ENCODE data around the gene CDKN2B-AS1. TPM values are rescaled to one million over a fixed set of nuclear protein-coding genes. Genes with fewer than 3 reads are reported as not detected.

Gene CDKN2B-AS1
- total RNA-seq, 1 experiment from 2014 or later, result 0.24 TPM

GRCh38 chr9:22148528-22148875 is 153.9 kb downstream of the CDKN2B-AS1 start (continued):
- no peak for TF ChIP-seq JAZF1 (CRISPR knock-in tag; IDR thresholded peaks at IDR 0.05)
- TF ChIP-seq CBFB (CRISPR knock-in tag; IDR thresholded peaks at IDR 0.05; ENCODE audit: low read depth), result no peak
- TF ChIP-seq, protein P1, sequence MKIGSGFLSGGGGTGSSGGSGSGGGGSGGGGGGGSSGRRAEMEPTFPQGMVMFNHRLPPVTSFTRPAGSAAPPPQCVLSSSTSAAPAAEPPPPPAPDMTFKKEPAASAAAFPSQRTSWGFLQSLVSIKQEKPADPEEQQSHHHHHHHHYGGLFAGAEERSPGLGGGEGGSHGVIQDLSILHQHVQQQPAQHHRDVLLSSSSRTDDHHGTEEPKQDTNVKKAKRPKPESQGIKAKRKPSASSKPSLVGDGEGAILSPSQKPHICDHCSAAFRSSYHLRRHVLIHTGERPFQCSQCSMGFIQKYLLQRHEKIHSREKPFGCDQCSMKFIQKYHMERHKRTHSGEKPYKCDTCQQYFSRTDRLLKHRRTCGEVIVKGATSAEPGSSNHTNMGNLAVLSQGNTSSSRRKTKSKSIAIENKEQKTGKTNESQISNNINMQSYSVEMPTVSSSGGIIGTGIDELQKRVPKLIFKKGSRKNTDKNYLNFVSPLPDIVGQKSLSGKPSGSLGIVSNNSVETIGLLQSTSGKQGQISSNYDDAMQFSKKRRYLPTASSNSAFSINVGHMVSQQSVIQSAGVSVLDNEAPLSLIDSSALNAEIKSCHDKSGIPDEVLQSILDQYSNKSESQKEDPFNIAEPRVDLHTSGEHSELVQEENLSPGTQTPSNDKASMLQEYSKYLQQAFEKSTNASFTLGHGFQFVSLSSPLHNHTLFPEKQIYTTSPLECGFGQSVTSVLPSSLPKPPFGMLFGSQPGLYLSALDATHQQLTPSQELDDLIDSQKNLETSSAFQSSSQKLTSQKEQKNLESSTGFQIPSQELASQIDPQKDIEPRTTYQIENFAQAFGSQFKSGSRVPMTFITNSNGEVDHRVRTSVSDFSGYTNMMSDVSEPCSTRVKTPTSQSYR (CRISPR knock-in tag; IDR thresholded peaks at IDR 0.05), result no peak
- TF ChIP-seq, protein P2, sequence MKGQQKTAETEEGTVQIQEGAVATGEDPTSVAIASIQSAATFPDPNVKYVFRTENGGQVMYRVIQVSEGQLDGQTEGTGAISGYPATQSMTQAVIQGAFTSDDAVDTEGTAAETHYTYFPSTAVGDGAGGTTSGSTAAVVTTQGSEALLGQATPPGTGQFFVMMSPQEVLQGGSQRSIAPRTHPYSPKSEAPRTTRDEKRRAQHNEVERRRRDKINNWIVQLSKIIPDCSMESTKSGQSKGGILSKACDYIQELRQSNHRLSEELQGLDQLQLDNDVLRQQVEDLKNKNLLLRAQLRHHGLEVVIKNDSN (CRISPR knock-in tag; IDR thresholded peaks at IDR 0.05), result no peak
- no peak for TF ChIP-seq IRF2 (CRISPR knock-in tag; IDR thresholded peaks at IDR 0.05; ENCODE audit: borderline replicate concordance, low read depth)
- no peak for TF ChIP-seq MAX (CRISPR knock-in tag; IDR thresholded peaks at IDR 0.05)
- no peak for TF ChIP-seq NR1H2 (CRISPR knock-in tag; IDR thresholded peaks at IDR 0.05)

- POLR2A ChIA-PET, result no interaction called here
- CTCF ChIA-PET, result no interaction called here
- Mint-ChIP-seq H3K4me1 (no peaks in the 10 kb centered on the region), H3K9me3 (no peaks in the 10 kb centered on the region), H3K4me3 (no peak overlapping the region), H3K36me3 (no peaks in the 10 kb centered on the region), H3K27me3 (ENCODE audit: low read depth) (no peaks in the 10 kb centered on the region), H3K27ac (no peak overlapping the region)
- ATAC-seq, result no peak
- no peak for DNase-seq (ENCODE audit: low spot score)
- TF ChIP-seq KAT7 (CRISPR knock-in tag; IDR thresholded peaks at IDR 0.05; ENCODE audit: borderline replicate concordance) (no peak), E2F5 (CRISPR knock-in tag; IDR thresholded peaks at IDR 0.05) (no peak), EMX1 (CRISPR knock-in tag; IDR thresholded peaks at IDR 0.05) (no peak)
- TF ChIP-seq, protein P3, sequence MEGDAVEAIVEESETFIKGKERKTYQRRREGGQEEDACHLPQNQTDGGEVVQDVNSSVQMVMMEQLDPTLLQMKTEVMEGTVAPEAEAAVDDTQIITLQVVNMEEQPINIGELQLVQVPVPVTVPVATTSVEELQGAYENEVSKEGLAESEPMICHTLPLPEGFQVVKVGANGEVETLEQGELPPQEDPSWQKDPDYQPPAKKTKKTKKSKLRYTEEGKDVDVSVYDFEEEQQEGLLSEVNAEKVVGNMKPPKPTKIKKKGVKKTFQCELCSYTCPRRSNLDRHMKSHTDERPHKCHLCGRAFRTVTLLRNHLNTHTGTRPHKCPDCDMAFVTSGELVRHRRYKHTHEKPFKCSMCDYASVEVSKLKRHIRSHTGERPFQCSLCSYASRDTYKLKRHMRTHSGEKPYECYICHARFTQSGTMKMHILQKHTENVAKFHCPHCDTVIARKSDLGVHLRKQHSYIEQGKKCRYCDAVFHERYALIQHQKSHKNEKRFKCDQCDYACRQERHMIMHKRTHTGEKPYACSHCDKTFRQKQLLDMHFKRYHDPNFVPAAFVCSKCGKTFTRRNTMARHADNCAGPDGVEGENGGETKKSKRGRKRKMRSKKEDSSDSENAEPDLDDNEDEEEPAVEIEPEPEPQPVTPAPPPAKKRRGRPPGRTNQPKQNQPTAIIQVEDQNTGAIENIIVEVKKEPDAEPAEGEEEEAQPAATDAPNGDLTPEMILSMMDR (IDR thresholded peaks at IDR 0.05), result no peak
Observed at GRCh38 chr9:22148876-22149637, 154.5 kb downstream of the CDKN2B-AS1 start.

DNA sequence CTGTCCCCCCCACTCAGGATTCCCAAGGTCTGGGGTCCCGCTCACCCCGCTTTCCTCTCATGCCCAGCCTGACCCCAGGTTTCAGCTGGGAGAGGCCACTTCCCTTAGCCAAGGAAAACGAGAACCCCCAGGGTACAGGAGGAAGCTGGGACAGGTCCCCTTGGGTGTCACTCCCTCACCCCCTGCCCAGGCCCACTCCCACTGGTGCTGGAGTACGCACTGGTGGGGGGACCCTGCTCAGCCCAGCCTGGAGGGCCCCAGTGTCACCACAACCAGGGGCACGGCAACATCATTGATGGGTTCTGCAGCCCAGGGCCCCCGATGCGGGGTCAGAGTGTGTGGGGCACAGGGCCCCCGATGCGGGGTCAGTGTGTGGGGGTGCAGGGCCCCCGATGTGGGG is 159.5 kb downstream of the CDKN2B-AS1 start:
- Mint-ChIP-seq H3K27me3 (ENCODE audit: low read depth) (no peaks in the 10 kb centered on the region), H3K36me3 (no peaks in the 10 kb centered on the region), H3K4me1 (no peaks in the 10 kb centered on the region), H3K9me3 (no peaks in the 10 kb centered on the region), H3K4me3 (no peak overlapping the region), H3K27ac (no peak overlapping the region)
- POLR2A ChIA-PET, result no interaction called here
- DNase-seq (ENCODE audit: low spot score), result no peak
- TF ChIP-seq ZNF138 (CRISPR knock-in tag; conservative IDR thresholded peaks at IDR 0.05) (no peak), STAT6 (CRISPR knock-in tag; conservative IDR thresholded peaks at IDR 0.05; ENCODE audit: low read depth) (no peak), ZNF232 (CRISPR knock-in tag; IDR thresholded peaks at IDR 0.05) (no peak), ZBTB21 (CRISPR knock-in tag; IDR thresholded peaks at IDR 0.05; ENCODE audit: borderline replicate concordance) (no peak), KAT7 (CRISPR knock-in tag; IDR thresholded peaks at IDR 0.05; ENCODE audit: borderline replicate concordance) (no peak), NFATC4 (CRISPR knock-in tag; IDR thresholded peaks at IDR 0.05) (no peak), MAX (CRISPR knock-in tag; IDR thresholded peaks at IDR 0.05) (no peak), ZNF317 (CRISPR knock-in tag; IDR thresholded peaks at IDR 0.05; ENCODE audit: borderline replicate concordance, low read depth) (no peak), RELA (CRISPR knock-in tag; IDR thresholded peaks at IDR 0.05; ENCODE audit: borderline replicate concordance) (no peak)
- CTCF ChIA-PET, result no interaction called here
- ATAC-seq, result no peak
